Activated T-helper 1 cell treated with anti-CD3 and anti-CD28 coated beads, Interleukin-2, amount 50 U/mL, for 16 hours (primary cell): ENCODE data around the gene A4GALT.

Source experiments
- DNase-seq, 2 donors: peaks; one replicate each; pipeline ENCODE4 v3.0.0-alpha.2; 2020; ENCODE audit warnings: low read depth in 1 of 2, low spot score in 1 of 2

Gene A4GALT

DNA sequence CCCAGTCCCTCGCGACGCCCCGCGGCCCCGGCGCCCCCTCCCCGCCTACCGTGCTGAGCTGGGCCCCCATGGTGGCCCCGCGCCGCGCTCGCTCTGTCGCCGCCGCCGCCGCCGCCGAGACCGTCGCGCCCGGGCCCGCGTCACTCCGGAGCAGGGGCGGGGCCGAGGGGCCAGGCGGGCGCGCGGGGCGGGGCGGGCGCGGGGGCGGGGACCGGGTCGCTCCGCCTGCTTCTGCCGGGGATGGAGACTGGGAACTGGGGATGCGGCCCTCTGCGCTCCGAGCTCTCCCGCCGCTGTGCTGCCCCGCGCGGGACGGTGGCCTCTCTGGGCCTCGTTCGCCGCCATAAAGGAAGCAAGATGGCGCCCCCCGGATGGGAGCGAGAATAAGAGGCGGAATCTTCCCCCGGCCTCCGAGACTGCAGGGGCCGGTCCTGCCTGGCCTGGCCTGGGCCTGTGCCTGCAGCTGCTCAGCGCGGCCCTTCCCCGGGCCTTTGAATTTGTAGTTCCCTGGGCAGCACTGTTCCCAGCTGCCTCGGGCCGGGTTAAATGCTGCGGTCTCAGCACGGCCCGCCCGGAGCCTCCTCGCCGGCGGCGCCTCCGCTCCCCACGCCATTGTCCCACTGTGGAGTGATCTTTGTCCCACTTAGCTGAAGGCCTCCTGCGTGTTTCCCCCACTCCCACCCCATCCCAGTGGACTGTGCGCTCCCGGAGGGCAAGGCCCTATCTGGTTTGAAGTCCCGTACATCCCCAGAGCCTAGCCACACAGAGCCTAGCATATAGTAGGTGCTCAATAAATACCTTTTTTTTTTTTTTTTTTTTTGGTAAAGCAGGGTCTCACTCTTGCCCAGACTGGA is 71.2 kb downstream of the A4GALT start, which contains the start of gene CYB5R3:
TSS of gene CYB5R3 (minus strand) at position 147 of the 854 bp plus-strand sequence. CDS start at position 70, 77 bp downstream.
- peak; percentile 49 to 63 for DNase-seq

GRCh38 chr22:42648368-42649245 is 72.1 kb downstream of the A4GALT start:
- DNase-seq, result no peak

DNA sequence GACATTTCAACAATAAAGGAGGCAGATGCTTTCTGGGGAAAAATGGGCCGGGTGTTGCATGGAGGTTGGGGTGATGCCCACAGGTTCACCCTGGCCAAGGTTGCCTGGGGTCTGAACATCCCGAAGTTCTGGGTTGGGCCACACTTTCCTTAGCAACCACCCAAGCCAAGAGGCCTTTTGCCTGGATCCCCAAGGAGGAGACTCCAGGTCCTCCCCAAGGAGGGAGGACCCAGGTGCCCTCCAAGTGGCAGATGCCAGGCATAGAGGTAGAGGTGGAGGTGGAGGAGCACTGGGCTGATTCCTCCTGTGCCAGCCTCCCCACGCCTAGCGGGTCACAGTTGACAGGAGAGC is 72.7 kb downstream of the A4GALT start:
- no peak for DNase-seq

DNA sequence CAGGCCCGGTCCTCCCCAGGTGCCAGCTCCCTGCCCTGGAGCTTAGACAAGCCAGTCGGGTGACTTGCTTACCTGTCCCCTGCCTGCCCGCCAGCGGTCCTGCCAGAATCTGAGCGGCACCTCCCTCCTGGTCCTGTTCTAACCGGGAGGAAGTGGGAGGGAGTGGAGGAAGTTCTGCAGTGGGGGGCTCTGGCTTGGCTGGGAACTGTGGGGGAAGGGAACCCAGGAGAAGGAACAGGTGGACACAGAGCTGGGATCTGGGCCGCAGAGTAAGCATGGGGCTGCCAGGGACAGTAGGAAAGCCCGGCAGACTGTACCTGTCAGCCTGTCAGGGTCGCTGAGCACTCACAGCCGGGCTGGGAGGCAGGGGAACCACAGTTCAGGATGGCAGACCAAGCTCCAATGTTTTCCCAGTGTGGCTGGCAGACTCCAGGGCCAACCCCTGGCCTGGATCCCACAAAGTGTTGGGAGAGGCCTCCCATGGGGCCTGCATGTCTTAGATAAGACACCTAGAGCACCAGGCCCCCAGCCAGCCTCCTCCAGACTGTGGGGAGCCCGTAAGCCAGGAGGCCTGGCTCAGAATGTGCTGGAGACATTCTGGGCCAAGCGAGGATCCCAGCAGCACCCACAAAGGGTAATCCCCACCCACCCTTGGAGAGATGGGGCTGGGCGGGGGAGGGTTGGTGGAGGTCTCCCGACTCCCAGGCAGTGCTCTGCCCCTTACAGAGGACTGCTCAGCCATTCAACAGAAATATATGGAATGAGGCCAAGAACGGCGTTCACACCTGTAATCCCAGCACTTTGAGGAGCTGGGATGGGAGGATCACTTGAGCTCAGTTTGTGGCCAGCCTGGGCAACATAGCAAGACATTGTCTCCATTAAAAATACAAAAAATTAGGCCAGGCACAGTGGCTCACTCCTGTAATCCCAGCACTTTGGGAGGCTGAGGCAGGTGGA is 73.8 kb downstream of the A4GALT start:
- no peak for DNase-seq

DNA sequence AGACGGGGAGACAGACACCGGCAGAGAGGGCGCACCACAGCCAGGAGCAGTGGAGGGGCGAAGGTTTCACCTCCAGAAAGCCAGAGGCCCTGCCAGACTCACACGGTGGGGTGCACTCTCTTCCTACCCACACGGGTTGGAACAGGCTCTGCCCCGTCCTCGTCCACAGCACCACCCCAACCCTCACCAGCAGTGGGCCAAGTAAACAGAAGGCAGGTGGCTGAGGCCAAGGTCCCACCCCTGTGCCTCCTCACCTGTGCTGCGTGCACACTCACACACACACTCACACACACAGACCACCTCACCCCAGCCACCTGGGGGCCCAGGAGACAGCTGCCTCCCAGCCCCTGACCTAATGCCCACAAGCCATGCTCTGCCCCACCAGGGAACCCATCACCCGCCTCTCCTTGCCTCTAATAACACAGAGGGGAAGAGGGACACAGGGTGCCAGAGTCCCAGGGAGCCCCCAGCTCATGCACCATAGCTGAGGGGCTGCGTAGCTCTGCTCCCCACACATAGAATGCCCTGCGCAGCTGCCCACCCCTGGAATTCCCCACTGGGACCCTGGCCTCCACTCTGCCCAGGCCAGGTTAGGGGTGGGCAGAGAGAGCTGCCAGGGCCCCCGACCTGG is 74.6 kb downstream of the A4GALT start:
- no peak for DNase-seq

- no peak for DNase-seq
Observed at GRCh38 chr22:42645341-42645937, 75.2 kb downstream of the A4GALT start.

DNA sequence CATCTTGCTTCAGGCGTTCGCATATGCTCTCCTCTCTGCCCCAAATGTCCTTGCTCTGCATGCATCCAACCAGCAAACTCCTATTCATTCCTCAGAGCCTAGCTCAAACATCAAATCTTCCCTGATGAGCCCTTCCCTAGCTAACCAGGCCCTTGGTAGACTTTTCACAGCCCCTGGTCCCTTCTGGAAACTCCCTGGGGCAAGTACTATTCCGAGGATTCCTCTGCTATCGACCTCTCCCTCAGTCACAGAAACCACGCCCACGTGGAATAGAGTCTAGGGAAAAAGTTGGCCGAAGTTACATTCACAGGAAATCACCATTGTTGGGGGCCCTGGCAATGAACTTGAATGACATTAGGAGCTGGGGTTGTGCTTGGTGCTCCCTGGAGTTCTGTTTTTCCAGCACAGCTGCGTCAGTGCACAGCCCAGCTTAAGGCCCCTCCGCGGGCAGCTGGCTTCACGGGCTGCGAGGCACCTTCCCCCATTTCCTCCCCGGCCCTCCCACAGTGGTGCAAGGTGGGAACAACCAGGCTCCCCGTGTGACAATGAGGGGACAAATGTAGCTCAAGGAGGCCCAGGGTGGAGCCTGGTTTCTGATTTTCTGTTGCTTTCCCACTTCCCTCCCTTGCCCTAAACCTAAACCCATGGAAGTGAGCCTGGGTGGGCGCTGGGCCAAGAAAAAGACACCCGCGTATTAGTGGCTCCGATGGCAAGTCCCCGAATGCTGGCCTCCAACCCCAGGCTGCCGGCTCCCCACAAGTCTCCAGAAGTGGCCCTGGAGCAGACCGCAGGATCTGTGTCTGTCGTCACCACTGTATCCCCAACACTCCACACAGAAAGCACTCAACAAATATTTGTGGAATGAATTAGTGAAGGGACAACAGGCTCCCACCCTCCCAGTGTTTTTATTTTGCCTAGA is 76.0 kb downstream of the A4GALT start:
- DNase-seq, result no peak

GRCh38 chr22:42643634-42644421 is 76.8 kb downstream of the A4GALT start:
- no peak for DNase-seq

- DNase-seq, result no peak
Observed at GRCh38 chr22:42642806-42643633, 77.7 kb downstream of the A4GALT start.
